Uterus (tissue), 4 donors: ENCODE data around the gene IER5. TPM values are rescaled to one million over a fixed set of nuclear protein-coding genes. Genes with fewer than 3 reads are reported as not detected.

Source experiments
- DNase-seq, 2 donors: peaks; one replicate each; pipeline ENCODE4 v3.0.0-alpha.2; 2019 to 2020
- H3K27ac ChIP-seq, 2 donors: fragments of 200-600 bp; sonication (generic); 1 replicate in 1 of 2; 2 replicates in 1 of 2; pipeline ENCODE4 v1.5.1; 2016 to 2018
- H3K27me3 ChIP-seq, 2 donors: fragments of 200-600 bp; sonication (generic); one replicate each; pipeline ENCODE4 v1.5.1; 2018 to 2019; ENCODE audit warnings: control low read depth in 1 of 2
- H3K36me3 ChIP-seq, 2 donors: fragments of 200-600 bp; sonication (generic); one replicate each; pipeline ENCODE4 v1.5.1; 2019; ENCODE audit warnings: control low read depth in 1 of 2
- H3K4me1 ChIP-seq, 2 donors: fragments of 200-600 bp; sonication (generic); one replicate each; pipeline ENCODE4 v1.5.1; 2018 to 2019; ENCODE audit warnings: control low read depth in 1 of 2
- H3K4me3 ChIP-seq, 2 donors: fragments of 200-600 bp; sonication (generic); 1 replicate in 1 of 2; 2 replicates in 1 of 2; pipeline ENCODE4 v1.5.1; 2018 to 2019; ENCODE audit warnings: mild to moderate bottlenecking in 1 of 2
- H3K9me3 ChIP-seq, 2 donors: fragments of 200-600 bp; sonication (generic); one replicate each; pipeline ENCODE4 v1.5.1; 2019; ENCODE audit warnings: control low read depth in 1 of 2
- POLR2A ChIP-seq, 2 donors: fragments of 450-650 bp; IDR thresholded peaks; one replicate each; pipeline ENCODE4 v1.6.1; 2016; ENCODE audit warnings: antibody characterized with exemption in 2 of 2, mild to moderate bottlenecking in 1 of 2, moderate library complexity in 1 of 2
- intact Hi-C: fragments of 100-400 bp; cut with DNase I; formaldehyde crosslinking; loops from one replicate; pipeline ENCODE4 v1.15.1; 2023; ENCODE audit warnings: low total_unique reads
- total RNA-seq, 4 donors: library from RNA; depleted of rRNA in 3 of 4; stranded (reverse); fragments of >200 nt in 3 of 4; gene quantifications; one replicate each; pipeline versions ENCODE4 v1.1.0 to v1.2.4, GENCODE V29; 2014 to 2023
- TF ChIP-seq, protein P1 (sequence below), 4 experiments: fragments of 200-600 bp in 2 of 4; fragments of 450-650 bp in 2 of 4; sonication (generic) in 2 of 4; IDR thresholded peaks; one replicate each; pipeline ENCODE4 v1.5.1; 2016 to 2019; ENCODE audit warnings: antibody characterized with exemption in 4 of 4, mild to moderate bottlenecking in 2 of 4, moderate library complexity in 1 of 4
- donor health status: DM: yes; HTN: yes; CAD: no.

IER5 gene
- total RNA-seq, 4 donors from 2014 or later, result 19.4 to 34.8 (median 24.2) TPM

DNA sequence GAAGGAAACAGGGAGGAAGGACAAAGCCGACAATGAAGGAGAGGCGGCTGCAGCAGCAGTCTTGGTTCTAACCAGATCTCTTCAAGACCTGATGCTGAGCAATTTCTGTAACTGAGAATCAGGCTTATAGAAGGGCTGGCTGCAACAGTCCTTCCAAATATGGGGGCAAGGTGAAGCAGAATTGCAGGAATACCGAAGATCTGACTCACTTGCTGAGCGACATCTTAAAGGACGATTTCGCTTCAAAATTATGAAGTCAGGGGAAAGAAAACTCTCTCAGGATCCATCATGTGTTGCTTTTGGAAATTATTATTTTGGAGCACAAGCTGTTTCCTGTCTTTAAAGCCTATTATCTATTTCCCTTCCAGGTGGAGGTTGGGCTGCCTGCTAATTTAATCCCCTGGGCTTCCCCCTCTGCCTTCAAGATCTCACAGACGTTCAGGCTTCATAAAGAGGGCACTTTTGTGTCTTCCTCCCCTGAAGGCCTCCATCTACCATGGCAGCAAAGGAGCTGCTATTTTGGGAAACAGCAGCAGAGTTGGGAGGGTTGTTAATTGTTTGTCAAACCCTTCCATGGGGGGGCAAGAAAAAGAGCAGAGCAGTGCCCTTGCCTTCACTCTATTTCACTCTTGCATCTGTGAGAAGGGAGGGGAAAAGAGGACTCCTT lies 10.8 kb upstream of the IER5 start:
- DNase-seq, result no peak

GRCh38 chr1:181079382-181079781 lies 9.1 kb upstream of the IER5 start:
- H3K36me3 ChIP-seq, result no peaks in the 10 kb centered on the region
- no peak overlapping the region for H3K27ac ChIP-seq
- no peak for DNase-seq
- no peak overlapping the region for H3K4me3 ChIP-seq
- H3K4me1 ChIP-seq, result no peaks in the 10 kb centered on the region
- intact Hi-C loops, result no loop called here
- no peak for TF ChIP-seq POLR2A (IDR thresholded peaks at IDR 0.05)
- TF ChIP-seq, protein P1, sequence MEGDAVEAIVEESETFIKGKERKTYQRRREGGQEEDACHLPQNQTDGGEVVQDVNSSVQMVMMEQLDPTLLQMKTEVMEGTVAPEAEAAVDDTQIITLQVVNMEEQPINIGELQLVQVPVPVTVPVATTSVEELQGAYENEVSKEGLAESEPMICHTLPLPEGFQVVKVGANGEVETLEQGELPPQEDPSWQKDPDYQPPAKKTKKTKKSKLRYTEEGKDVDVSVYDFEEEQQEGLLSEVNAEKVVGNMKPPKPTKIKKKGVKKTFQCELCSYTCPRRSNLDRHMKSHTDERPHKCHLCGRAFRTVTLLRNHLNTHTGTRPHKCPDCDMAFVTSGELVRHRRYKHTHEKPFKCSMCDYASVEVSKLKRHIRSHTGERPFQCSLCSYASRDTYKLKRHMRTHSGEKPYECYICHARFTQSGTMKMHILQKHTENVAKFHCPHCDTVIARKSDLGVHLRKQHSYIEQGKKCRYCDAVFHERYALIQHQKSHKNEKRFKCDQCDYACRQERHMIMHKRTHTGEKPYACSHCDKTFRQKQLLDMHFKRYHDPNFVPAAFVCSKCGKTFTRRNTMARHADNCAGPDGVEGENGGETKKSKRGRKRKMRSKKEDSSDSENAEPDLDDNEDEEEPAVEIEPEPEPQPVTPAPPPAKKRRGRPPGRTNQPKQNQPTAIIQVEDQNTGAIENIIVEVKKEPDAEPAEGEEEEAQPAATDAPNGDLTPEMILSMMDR (IDR thresholded peaks at IDR 0.05), result no peak
- no peaks in the 10 kb centered on the region for H3K27me3 ChIP-seq
- H3K9me3 ChIP-seq, result no peaks in the 10 kb centered on the region

More for the DNA sequence above, 10.8 kb upstream of the IER5 start:
- H3K4me3 ChIP-seq, result no peak overlapping the region
- H3K27me3 ChIP-seq, result no peaks in the 10 kb centered on the region
- H3K36me3 ChIP-seq, result no peaks in the 10 kb centered on the region
- intact Hi-C loops, result no loop called here
- no peak overlapping the region for H3K27ac ChIP-seq
- TF ChIP-seq POLR2A (IDR thresholded peaks at IDR 0.05), result no peak
- TF ChIP-seq, protein P1 (IDR thresholded peaks at IDR 0.05), result no peak
- no peaks in the 10 kb centered on the region for H3K9me3 ChIP-seq
- no peaks in the 10 kb centered on the region for H3K4me1 ChIP-seq

DNA sequence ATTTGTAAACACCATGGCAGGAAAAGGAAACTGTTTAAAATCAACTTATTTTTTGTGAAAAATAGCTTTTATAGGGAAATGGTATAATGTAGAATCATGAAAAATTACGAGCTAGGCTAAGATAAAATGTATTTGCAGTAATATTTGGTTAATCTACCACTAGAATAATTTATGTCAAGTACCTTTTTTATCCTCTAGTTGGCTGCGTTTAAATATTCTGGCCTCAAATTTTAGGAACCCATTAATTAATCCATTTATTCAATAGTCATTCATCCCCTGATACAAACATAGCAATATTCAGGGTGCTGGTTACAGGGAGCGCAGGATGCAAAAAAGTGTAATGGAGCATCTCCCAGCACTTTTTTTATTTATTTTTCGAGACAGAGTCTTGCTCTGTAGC lies 8.6 kb upstream of the IER5 start:
- no peak for DNase-seq
- Histone ChIP-seq H3K9me3 (no peaks in the 10 kb centered on the region), H3K27me3 (no peaks in the 10 kb centered on the region), H3K4me1 (no peaks in the 10 kb centered on the region), H3K27ac (no peak overlapping the region), H3K36me3 (no peaks in the 10 kb centered on the region), H3K4me3 (no peak overlapping the region)
- no peak for TF ChIP-seq POLR2A (IDR thresholded peaks at IDR 0.05)
- intact Hi-C loops, result no loop called here

DNA sequence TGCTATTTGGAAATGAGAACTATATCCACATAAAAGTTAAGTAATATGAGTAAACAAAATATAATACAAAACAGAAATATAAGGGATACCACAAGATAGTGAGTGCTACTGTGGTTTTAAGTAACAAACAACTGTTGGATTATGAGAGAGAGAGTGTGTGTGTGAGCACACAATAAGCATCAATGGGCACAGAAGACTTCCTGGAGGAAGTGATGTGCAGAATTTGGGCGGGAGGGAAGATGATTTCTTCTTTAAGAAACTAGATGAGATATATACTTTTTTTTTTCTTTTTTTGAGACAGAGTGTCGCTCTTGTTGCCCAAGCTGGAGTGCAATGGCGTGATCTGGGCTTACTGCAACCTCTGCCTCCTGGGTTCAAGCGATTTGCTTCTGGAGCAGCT lies 7.9 kb upstream of the IER5 start:
- Histone ChIP-seq H3K4me1 (no peaks in the 10 kb centered on the region), H3K27me3 (no peaks in the 10 kb centered on the region), H3K9me3 (no peaks in the 10 kb centered on the region), H3K4me3 (no peak overlapping the region), H3K27ac (no peak overlapping the region), H3K36me3 (no peaks in the 10 kb centered on the region)
- intact Hi-C loops, result no loop called here
- no peak for TF ChIP-seq POLR2A (IDR thresholded peaks at IDR 0.05)
- TF ChIP-seq, protein P1 (IDR thresholded peaks at IDR 0.05), result no peak
- no peak for DNase-seq

- no peak overlapping the region for H3K27ac ChIP-seq
- H3K27me3 ChIP-seq, result no peaks in the 10 kb centered on the region
- no peak overlapping the region for H3K4me3 ChIP-seq
- H3K4me1 ChIP-seq, result no peaks in the 10 kb centered on the region
- no peaks in the 10 kb centered on the region for H3K36me3 ChIP-seq
- no peaks in the 10 kb centered on the region for H3K9me3 ChIP-seq
- no peak for DNase-seq
- TF ChIP-seq POLR2A (IDR thresholded peaks at IDR 0.05), result no peak
- TF ChIP-seq, protein P1 (IDR thresholded peaks at IDR 0.05), result no peak
- intact Hi-C loops, result no loop called here
These were observed 7.1 kb upstream of the IER5 start for GRCh38 chr1:181081395-181081794.
